Fibroblast of the conjunctiva (primary cell): ENCODE results near the gene IL9.
"Not testable (repeated sequence)": the region's sequence is repeated elsewhere in the genome, so short reads cannot be mapped to it uniquely, and the experiment has no call there.

Experiments used
- DNase-seq: peaks from one replicate; pipeline ENCODE4 v3.0.0-alpha.2; 2010; ENCODE audit warnings: low read depth

The IL9 gene

DNA sequence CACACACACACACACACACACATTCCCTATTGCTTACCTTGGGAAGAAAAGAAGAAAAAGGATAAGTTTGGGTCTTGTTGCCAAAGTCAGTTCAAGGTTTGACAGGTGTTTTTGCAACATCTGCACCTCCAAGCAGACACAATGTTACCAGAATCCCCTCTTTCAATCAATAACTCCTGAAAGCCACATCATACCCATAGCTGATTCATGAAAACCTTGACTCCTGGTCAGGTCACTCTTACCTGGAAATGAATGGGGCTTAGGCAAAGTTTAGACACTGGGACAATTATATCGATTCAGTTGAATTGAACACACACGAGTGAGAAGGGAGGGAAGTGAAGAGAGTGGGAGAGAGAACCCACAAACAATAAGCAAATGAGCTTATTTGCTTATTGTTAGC, 27.0 kb downstream of the IL9 start:
- DNase-seq: no peak

DNA sequence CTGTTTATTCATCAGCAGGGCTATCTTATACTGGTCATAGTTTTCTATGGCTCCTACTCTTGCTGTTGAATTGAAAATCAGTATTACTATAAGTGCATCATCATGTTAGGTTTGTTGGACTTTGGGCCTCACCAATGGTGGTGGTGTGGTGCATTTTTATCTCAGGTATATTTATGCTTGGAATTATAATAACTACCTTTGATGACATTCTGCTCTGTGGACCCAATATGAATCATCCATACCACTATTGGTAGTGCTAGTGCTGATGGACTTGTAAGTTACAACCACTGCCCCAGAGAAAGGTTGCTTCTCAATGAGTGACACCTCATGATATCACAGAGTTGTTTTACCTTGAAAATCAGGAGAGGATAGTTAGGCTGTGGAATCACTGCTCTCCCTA, 28.0 kb downstream of the IL9 start:
- no peak for DNase-seq

DNA sequence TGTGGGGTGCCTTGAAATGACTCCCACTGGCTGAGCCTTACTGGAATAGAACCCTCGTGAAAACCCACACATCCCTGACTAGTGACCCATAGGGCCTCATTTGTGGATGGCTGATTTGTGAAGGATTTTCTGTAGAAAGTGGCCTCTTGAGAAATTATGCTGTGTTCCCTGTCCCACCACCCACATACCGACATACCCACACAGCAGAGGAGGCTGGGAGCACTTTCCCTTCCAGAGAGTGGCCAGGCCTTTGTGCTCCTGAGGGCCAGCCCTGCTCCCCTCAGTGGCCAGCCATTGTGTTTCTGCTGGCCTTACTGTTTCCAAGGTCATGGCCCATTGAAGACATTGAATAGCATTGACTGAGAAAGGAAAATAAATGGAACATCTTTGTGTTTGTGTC, 29.6 kb downstream of the IL9 start:
- DNase-seq: no peak

- DNase-seq: no peak
These were observed 30.9 kb downstream of the IL9 start for GRCh38 chr5:135864503-135865435.

GRCh38 chr5:135862744-135863143, 32.9 kb downstream of the IL9 start:
- no peak for DNase-seq

- no peak for DNase-seq
These were observed 33.6 kb downstream of the IL9 start for GRCh38 chr5:135862086-135862485.

DNA sequence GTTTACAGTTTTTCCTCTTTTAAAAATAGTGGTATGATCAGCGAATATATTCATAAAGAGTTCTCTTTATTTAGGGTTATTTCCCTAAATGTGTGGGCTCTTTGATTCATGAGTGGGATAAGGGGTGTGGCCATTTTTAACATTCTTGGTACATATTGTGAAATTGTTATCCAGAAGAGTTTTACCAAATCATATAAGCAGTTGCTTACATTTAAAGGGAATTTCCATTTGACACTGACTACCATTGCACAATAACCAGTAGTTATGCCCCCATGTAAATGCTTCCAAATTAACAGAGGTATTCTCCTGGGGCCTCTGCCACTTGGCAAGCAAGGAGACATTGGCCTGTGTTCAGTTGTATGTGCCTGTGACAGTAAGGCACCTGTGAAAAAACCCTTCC, 34.0 kb downstream of the IL9 start:
- no peak for DNase-seq

- DNase-seq: no peak
These were observed 36.0 kb downstream of the IL9 start for GRCh38 chr5:135859641-135860040.

GRCh38 chr5:135859186-135859585, 36.5 kb downstream of the IL9 start:
- DNase-seq: not testable (repeated sequence)

DNA sequence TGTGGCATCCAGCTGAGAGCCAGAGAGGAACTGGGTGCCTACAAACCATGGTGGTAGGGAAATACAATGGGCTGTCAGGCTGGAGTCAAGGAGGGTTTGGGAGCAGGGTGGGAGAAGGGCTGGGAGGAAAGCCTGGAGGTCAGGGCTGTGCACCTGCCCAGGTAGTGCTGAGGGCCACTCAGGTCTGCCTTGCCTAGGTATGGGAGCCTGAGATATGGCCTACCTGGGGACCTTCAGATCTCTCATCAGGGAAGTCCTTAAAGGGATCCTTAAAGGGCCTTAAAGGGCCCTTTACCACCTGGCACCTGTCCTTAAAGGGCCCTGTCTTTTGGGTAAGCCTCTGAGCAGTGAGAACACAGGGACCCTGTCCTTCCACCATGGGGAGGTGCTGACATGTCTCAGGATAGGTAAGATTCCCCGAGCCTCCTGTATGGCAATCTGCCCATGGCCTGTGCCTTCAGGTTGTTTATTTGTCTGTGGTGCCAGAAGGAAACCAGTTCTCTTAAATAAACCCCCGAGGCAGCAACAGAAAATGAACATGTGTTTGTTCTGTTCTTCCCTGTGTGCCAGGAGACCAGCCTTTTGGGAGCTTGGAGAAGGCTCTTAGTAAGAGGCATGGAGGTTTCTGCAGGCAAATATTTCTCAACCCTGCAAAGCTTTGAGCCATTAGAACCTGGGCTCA, 37.9 kb downstream of the IL9 start:
- no peak for DNase-seq

- DNase-seq: no peak
These were observed 43.5 kb downstream of the IL9 start for GRCh38 chr5:135851915-135852845.

DNA sequence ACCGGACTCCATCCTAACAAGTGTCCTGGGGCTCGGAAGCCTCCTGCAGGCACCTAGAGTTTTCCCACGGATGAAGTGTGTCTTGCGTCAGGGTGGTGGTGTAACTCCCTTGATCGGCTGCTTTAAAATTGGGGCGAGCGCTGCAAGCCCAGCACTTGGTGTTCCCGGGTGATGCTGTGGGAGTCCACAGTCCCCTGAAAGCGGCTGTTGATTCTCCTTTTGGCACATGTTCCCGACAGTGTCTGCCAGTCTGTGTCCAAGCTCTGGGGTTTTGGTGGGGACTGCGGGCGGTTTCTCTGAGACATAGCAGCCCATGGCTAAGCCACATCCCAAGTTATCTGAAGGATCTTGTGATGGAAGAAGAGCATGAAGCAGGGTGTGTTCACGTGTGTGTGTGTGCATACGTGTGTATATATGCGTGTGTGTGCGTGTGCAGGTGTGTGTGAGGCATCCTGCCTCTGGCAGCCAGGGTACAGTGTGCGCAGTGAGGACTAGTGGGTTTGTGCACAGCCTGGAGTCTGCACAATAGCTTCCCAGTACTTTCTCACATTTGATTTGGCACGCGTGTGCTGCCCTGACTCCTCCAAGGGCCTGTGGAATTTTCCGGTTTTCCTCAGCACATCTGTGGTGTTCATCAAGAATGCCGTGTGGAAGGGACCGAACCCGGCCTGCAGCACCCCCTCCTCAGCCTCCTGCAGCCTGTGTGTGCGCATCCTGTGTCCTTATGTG, 44.3 kb downstream of the IL9 start:
- DNase-seq: no peak

GRCh38 chr5:135850671-135851070, 45.0 kb downstream of the IL9 start:
- DNase-seq: no peak

GRCh38 chr5:135850231-135850630, 45.4 kb downstream of the IL9 start:
- DNase-seq: no peak

DNA sequence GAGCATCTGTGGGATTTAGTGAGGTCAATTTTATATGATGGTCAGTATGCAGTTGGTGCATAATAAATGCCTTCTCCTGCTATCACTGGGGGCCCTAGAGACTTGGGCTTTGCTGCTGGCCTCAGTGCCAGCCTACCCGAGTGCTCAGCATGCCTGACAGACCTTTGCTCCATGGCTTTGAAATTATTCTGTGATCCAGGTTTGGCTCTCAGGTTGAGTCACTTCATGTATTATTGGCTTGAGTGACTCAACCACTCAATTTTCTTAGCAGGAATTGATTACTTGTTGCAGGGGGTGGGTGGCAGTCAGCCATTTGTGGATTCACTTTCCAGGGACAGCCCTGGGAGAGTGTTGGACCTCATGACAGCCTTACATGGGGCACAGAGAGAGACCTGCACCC, 47.7 kb downstream of the IL9 start:
- no peak for DNase-seq

- DNase-seq: no peak
These were observed 49.3 kb downstream of the IL9 start for GRCh38 chr5:135846311-135846710.

- no peak for DNase-seq
These were observed 51.9 kb downstream of the IL9 start for GRCh38 chr5:135843571-135844337.

GRCh38 chr5:135842737-135843136, 52.9 kb downstream of the IL9 start:
- DNase-seq: no peak
